NCI-H1105 (cell line): ENCODE data around the gene BTK.

Experiments
- DNase-seq: peaks from one replicate; lab custom pipeline; 2025; lab: John Stamatoyannopoulos, UW

Gene BTK

DNA sequence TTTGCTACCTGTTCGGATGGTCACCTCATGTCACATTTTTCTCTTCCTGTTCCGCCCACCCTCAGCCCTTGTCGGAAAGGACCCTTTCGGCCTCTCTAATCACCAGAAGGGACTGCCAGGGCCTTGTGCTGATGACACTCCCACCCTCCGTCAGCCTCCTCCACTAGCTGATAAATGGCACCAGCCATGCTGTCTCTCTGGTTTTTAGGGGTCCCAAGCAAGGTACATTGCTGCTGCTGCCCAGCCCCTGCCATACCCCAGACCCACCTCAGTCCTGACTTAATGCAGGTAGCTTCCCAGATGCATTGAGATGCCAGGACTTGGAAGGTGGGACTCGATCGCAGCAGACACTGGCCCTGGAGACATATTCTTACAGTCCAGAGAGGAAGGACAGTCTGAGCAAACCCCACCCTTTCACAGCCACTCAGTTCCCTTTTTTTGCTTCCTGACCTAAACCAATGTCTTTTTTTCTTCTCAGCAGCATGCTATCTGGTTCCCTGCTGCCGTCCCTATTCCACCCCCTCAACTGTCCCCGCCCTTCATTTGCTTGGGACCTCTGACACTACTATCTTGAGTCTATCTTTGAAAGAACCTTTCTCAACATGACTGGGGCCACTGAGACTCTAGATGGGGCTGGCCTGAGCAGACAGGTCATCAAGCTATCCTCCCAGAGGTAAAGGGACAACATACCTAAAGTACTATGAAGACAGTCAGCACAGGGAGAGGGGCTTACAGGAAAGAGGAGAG, at the start of gene BTK:
Gene BTK (minus strand): TSS at position 397 of the 747 bp plus-strand sequence. CDS start 10,907 bp downstream, outside the sequence.
- no peak for DNase-seq

DNA sequence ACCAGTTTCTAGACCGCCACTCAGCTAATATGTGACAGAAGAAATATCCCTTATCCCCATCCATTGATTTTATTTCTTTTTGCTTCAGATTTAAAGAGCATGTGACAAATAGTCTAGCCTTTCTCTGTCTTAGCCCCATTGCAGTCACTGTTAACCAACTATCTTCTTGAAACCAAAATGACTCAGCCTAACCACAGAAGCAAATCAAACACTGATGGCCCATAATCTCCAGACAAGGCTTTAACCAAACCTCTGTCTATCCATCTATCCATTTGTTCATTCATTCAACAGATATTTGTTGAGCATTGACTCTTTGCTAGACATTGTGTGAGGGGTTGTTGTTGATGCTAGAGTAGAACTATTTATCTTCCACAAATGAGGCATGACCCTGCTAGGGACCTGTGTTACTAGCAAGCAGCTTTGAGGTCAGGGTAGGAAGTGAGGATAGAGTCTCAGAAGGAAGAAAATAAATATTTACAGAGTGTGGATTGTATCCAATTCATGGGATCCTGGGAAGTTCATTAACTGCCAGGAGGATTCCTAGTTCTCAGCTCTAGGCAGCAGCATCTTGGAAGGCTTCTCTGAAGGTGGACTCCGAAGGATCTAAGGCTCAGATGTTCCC, 44.6 kb upstream of the BTK start:
- DNase-seq = no peak

DNA sequence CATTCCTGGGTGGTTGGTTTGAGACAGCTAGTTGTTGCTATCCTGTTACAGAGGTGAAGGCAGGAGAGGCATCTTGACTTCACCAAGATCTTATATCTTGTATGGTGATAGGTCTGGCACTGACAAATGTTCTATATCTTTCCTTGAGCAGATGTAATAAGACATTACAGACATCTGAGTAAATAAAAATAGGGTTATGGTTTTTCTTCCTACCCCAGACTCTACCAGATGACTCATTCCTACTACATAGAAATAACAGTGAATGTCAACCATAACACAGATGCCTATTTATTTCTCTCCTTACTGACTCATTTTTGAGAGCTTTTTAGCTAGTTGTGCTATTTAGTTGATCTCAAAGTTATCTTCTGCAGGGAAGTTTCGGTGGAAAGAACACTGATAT, 43.9 kb upstream of the BTK start:
- no peak for DNase-seq

DNA sequence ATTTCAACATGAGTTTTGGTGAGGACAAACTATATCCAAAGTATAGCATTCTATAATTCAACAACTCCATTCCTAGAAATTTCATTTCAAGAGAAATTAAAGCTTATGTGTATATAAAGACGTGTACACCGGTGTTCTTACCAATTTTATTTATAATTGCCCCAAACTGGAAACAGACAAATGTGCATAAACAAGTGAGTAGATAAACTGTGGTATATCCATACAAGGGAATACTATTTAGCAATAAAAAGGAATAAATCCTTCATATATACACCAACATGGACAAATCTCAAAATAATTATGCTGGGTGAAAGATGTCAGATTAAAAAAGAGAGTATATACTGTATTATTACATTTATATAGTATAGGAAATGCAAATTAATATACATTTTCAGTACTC, 42.0 kb upstream of the BTK start:
- DNase-seq = no peak

DNA sequence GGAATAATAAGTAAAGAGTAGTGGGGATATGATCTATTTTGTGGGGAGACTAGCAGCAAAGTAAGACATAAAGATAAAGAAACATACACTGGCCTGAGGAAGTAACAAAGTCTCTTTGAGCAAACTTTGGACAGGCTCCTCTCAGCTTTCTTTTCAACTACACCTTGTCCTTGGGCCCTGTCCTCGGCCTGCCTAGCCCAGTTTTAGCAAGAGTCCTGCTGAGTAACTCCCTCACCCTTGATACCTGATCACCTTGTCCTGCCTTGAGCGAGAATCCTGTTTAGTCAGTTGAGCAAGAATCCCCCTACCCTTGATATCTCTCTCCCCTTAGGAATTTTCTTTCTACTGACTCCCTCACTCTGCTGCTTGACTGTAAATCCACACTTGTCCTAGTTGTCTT, 33.5 kb upstream of the BTK start:
- DNase-seq = no peak

DNA sequence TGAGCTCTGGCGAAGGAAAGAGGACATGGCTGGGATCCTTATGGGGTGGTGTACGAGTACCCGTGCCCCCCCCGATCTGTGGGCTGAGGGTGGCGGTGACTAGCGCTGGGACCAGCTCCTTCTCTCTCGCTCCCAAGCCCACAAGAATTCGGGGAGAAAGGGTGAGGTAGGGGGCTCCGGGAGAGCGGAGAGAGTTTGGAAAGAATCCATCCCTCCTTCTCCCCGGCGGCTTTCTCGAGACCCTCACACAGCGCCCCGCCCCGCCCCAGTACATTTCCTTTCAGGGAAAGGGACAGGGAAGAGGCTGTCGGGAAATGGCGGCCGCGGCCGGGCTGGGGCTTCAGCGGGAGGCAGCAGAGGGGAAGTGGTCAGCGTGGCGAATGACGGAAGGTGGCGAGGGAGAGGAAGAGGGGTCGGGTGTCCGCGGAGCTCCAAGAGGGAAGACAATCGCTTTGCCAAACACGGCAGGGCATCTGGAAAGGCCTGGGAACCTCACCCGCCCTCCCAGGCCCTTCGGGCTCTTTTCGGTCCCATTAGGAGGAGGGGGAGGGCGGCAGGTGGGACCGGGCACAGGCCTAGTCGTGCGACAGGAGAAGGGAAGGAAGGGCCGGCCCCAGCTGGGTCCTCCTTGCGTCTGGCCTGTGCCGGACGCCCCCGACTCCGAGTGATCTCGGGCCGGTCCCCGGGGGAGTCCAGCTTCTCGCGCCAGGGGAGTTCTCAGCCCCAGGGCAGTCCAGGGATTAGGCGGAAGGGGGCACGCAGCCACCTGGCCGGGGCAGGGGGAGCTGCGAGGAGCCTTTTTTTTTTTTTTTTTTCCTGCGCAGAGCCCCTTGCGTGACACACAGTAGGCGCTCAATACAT, 32.2 kb upstream of the BTK start:
- peak; percentile 26 for DNase-seq

DNA sequence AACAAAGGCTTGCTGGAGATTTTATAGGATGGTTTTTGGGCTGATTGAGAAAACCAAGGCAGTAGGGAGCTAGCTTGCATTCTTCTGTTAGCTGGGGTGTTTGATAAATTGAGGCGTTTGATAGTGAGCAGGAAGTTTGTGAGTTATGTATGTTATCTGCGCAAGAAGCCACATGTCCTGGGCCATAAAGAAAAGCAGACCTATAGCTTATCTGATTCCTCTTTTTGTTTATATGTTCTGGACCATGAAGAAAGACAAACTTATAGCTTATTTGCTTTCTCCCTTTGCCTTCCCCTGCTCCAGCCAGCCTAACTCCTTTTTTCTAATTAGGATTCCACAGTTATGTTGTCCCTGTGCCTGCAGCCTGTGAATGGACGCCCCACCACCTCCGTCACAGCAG, 31.2 kb upstream of the BTK start:
- DNase-seq = no peak

DNA sequence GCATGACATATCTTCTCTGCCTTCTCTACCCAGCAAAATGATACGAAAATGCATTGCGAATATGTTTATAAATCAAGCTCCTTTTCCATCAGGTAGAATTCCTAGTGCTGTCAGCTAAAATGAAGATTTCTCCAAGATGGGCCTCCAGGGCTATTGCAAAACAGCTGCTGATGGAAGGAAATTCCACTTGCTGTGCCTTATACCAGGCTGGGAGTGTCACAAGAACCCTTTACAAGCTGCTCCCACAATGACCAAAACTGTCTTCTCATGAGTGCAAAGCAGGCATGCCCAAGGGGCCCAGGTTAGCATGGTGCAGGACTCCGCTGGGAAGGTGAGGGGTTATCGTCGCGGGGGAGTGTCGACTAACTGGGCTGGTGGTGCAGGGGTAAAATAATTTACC, 30.7 kb upstream of the BTK start:
- no peak for DNase-seq

DNA sequence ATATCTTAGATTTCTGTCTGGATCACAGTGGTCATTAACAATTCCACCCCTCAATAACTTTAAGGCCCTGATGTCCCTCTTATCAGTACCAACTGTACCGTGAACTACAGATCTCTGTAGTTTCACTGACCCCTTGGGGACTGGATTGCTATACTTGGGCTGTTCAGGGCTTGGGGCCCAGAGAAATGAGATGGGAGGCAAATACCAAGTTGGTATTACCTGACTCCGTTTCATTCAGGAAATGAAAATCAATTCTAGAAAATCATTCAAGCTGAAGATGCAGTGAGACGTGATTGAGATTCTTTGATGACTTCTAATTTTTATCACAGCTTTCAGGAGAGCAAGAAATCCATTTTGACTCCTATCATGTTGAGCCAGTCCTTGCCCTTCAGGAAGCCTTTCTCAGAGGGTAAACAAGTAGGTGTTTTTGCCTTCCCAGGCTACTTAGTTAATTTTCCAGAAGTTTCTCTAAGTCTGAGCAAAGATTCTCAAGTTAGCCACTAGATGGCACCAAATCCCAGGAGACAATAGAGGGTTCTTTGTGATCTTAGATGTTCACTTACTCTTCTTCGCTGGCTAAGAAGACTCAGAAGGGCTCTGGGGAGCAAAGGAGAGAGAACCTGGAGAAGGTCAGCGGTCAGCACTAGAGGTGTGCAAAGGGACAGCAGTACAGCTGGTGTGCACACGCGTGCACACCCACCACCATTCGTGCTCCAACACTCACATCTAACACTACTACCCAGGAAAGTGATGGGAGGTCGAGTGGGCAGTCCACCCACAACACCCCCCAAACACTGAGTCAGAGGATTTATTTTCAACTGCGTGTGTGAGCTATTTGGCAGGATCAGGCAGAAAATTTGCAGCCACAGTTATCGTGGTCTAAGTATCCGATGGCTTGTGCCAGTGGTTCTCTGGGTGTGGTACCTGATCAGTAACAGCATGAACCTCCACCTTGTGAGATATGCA, 29.5 kb upstream of the BTK start:
- DNase-seq = peak; percentile 44

DNA sequence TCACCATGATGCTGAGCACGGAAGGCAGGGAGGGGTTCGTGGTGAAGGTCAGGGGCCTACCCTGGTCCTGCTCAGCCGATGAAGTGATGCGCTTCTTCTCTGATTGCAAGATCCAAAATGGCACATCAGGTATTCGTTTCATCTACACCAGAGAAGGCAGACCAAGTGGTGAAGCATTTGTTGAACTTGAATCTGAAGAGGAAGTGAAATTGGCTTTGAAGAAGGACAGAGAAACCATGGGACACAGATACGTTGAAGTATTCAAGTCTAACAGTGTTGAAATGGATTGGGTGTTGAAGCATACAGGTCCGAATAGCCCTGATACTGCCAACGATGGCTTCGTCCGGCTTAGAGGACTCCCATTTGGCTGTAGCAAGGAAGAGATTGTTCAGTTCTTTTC, 26.0 kb upstream of the BTK start:
- DNase-seq = no peak

DNA sequence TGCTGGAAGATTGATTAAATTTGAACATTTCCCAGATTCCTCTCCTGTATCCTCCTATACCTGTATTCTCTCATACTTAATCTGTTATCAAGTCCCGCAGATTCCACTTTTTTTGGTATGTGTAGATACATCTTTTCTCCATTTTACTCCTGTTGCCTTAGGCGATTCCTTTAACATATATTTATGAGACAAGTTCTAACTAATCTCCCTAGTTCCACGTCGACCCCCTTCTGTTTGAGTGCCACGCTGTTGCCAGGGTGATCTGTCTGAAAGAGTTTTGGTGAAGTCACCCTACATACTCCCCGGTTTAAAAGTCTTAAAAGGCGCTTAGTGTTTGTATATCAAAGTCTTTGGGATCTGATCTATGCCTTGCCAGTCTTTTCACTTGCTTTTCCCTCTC, 24.5 kb upstream of the BTK start:
- no peak for DNase-seq

DNA sequence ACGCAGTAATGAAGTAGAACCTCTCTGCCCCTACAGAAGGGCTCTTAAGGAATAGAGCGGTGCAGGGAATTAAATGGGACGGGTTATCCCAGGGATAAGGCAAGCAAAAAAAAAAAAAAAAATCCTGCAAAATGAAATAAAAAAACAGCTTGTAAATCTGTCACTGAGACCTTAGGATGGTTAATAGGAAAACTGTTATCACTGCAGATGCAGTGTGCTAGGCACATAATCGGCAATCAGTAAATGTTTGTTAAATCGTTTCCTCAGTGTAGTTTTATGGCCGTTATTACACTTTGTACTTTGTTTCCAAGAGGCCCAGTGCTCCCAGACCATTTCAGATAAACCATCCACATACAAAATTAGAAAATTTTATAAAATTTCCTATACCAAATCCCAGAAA, 23.1 kb upstream of the BTK start:
- DNase-seq = no peak

DNA sequence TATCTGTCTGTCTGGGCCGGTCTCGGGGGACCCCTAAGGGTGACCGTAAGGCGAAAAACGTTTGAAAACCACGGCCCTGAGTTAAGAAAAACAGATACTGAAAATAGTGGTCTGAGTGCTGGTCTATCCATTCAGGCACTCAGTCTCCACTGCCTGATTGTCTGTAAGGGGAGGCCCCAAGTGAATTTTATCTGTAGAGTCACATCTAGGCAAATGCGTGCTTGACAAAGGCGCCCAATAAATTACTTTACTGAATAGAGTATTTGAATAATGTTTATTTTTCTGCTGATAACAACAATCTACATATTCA, 22.5 kb upstream of the BTK start:
- DNase-seq = no peak

DNA sequence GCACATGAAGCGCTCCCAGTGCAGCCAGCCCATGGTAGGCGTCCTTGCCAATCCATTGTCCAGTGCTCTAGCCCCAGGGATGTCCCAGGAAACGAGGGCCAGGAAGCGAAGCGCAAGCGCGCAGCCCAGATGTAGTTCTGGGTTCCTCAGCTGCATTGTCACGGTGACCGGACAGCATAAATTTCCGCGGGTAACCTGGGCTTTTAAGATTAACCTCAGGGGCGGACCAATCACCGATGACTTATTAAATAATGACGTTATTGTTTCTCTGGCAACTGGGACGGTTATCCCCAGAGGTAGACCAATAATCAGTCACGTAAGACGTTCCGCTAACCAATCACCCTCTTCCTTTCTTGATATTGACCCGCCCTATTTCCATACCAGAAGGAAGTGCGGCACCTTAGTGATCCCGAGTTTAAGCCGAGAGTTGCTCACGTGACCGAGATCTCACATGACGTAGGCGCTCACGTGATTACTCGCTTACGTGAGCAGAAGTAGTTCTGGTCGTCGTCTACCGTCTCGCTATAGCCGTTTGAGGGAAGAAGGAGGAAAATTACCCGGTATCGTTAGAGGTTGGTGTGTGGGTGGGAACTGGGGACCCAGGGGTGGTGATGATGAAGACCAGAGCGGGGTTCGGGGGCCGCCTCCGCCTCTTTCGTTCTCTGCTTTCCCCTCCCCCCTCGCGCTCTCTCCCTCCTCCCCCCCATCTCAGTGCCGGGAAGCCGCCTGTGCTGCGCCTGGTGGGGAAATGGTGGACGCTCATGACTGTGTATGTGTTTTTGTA, 21.9 kb upstream of the BTK start, which contains the start of the genes GLA and HNRNPH2:
Gene GLA (minus strand): TSS at position 178 of the 784 bp plus-strand sequence. CDS start 22 bp downstream, at position 156.
Gene HNRNPH2 (plus strand): TSS at position 475 of the 784 bp plus-strand sequence. CDS start 3,767 bp downstream, outside the sequence.
- peak; percentile 93 for DNase-seq

DNA sequence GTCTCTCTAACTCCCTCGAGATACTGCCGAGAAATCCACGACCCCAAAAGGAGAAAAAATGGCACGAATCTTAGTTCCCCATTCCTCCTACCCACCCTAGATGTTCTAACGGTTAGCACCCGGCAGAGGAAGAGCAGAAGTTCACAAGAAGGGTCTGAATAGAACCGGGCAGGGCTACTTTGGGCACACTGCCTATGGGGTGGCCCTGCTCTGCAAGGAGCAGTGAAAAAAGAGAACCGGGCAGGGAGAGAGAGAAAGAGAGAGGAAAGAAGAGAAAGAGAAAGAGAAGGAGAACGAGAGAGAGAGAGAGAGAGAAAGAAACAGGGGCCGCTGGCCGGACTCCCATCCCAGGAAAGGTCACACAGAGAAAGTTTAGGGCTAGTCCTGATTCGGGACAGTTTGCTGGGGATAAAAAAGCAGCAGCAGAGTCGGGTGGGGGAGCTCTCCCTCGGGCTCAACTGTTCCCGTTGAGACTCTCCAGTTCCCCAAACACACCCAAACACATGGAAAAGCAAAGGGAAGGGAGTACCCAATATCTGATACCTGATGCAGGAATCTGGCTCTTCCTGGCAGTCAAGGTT, 21.3 kb upstream of the BTK start:
- DNase-seq = no peak

DNA sequence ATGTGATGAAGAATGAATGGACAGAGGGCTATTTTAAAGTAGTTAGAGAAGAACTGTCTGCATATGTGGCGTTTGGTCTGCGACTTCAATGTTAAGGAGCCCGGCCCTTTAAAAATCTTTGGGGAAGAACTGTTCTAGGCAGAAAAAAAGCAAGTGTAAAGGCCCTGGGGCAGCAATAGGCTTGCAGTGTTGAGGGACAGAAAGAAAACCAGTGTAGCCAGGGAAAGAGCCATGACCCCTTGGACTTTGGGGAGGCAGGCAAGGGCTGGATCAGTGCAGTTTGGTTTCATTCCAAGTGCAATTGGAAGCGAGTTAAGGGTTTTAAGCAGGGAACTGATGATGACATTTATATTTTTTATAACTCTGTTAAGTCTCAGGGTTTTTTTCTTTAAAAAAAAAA, 13.8 kb upstream of the BTK start:
- DNase-seq = no peak

DNA sequence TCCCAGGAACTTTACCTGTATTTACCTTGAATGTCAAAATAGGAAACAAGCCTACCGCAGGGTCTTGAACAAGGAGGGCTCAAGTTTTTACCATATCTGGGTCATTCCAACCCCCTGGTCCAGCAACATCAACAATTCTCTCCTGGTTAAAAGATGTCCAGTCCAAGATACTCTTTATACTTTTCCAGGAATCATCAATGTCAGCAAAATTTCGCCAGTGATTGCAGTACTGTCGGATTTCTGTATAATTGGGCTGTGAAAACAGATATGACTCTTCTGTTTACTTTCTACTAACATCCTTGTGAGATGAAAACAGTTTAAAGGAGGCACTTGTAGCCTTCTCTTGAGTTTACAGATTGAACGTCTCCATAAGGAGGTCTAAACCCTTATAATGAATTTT, 12.7 kb upstream of the BTK start:
- no peak for DNase-seq

DNA sequence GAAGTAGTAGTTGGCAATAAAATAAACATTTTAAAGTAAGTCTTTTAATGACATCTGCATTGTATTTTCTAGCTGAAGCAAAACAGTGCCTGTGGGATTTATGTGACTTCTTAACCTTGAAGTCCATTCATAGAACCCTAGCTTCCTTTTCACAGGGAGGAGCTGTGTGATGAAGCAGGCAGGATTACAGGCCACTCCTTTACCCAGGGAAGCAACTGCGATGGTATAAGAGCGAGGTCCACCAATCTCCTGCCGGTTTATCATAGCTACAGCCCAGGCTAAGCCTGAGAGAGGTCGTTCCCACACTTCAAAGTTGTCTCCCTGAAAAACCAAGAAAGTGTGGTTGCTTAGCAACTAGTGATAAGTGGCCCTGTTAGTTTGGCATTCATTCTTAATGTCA, 11.8 kb upstream of the BTK start:
- DNase-seq = no peak

DNA sequence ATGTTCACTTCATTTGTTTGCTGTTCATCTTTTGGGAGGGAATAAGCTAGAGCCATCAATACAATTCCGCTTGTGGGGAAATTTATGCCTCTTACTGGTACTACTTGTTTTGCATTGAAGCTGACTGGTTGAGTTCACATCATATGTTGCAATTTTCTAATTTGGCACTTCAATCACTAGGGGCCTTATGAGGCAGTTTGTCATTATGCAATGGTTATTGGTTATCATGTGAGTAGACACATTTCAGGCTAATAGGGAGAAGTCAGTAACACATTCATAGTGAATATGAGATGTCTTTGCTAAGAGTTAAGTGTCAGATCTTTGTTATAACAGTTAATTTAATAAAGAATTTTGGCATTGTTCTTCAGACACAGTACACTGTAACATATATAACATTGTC, 9.8 kb upstream of the BTK start:
- DNase-seq = no peak

DNA sequence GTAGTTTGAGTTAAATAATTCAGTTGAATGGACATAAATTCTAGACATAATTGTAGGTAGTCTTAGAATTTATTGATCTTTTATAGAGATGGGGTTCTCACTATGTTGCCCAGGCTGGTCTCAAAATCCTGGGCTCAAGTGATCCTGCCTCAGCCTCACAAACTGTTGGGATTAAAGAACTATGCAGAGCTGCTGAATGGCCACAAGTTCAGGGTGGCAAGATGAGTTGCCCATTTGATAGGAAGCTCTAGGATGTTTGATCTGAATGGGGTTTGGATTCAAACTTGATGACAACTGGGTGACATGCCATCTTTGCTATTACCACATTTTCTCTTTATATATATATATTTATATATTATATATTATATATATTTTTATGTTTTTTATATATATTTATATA, 8.4 kb upstream of the BTK start:
- no peak for DNase-seq
